Ovary (tissue), 3 donors: Measurements from ENCODE around the gene ADI1.

Experiments used
- EP300 ChIP-seq: sonication (generic); formaldehyde crosslinking; IDR thresholded peaks from one replicate; pipeline ENCODE4 v1.6.1; 2017; ENCODE audit warnings: antibody characterized with exemption
- TF ChIP-seq, protein P1 (sequence below), 3 donors: fragments of 450-650 bp in 2 of 3; fragments of 200-600 bp in 1 of 3; IDR thresholded peaks; one replicate each; pipeline versions ENCODE4 v1.5.1 to v1.8.0; 2016 to 2022; ENCODE audit warnings: antibody characterized with exemption in 3 of 3, mild to moderate bottlenecking in 1 of 3
- donor health status: DM: no; HTN: no; CAD: no.

DNA sequence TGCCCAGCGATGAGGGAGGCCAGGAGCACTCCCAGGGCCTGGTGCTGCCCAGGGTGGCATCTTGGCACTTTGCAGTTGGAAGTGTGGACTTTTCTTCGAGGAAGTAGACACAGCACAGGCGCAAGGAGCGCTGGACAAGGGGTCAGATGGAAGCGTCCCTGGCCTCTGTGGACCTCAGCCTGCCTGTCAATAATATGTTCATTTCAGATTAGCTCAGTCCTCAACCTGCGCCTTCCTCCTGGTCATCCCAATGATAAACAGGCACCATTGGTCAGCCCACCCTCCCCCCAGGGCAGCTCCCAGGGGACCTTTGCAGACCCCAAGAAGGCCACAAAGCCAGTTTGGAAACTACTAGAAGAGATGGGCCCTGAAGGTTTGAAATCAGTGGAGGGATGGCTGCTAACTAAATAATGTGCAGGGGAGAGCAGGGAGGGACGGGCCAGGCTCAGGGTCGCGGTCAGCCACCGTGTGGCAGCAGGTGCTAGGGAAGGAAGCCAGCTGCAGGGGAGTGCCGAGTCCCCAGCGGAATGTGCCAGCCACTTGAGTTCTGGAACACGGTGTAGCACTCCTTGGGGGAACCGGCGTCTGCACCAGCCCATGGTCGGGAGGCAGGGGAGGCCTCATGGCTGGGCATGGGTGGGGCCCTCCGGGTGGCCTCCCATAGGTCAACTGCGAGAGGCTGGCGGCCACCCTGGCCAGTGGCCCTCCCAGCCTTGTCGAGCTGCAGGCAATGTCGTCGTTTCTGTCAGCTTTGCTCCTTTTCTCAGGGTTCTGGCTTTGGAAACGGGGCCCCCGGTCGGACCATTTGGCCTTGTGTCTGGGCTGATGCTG, 59.9 kb downstream of the ADI1 start:
- TF ChIP-seq, protein P1, sequence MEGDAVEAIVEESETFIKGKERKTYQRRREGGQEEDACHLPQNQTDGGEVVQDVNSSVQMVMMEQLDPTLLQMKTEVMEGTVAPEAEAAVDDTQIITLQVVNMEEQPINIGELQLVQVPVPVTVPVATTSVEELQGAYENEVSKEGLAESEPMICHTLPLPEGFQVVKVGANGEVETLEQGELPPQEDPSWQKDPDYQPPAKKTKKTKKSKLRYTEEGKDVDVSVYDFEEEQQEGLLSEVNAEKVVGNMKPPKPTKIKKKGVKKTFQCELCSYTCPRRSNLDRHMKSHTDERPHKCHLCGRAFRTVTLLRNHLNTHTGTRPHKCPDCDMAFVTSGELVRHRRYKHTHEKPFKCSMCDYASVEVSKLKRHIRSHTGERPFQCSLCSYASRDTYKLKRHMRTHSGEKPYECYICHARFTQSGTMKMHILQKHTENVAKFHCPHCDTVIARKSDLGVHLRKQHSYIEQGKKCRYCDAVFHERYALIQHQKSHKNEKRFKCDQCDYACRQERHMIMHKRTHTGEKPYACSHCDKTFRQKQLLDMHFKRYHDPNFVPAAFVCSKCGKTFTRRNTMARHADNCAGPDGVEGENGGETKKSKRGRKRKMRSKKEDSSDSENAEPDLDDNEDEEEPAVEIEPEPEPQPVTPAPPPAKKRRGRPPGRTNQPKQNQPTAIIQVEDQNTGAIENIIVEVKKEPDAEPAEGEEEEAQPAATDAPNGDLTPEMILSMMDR (IDR thresholded peaks at IDR 0.05), result no peak
- no peak for TF ChIP-seq EP300
